ENCODE data around the gene CFAP61. TPM values are rescaled to one million over a fixed set of nuclear protein-coding genes. Genes with fewer than 3 reads are reported as not detected.

Gene CFAP61
- total RNA-seq, 1 donor from 2014 or later = 2.6 TPM

GRCh38 chr20:20274821-20275220 is 222.5 kb downstream of the CFAP61 start:
- no peaks in the 10 kb centered on the region for H3K36me3 Mint-ChIP-seq (ENCODE audit: insufficient read depth)
- H3K27me3 Mint-ChIP-seq = peaks cover 4% of the 10 kb centered on the region
- TF ChIP-seq CTCF (IDR thresholded peaks at IDR 0.05; ENCODE audit: unreplicated experiment) = no peak
- DNase-seq (ENCODE audit: low spot score, unreplicated experiment) = no peak
- H3K4me1 Mint-ChIP-seq (ENCODE audit: low read depth) = no peaks in the 10 kb centered on the region
- no peaks in the 10 kb centered on the region for H3K9me3 Mint-ChIP-seq (ENCODE audit: low read depth)
- H3K27ac Mint-ChIP-seq = no peak overlapping the region
- no peak overlapping the region for H3K4me3 Mint-ChIP-seq (ENCODE audit: low read depth)

GRCh38 chr20:20275636-20276035 is 223.3 kb downstream of the CFAP61 start:
- TF ChIP-seq CTCF (IDR thresholded peaks at IDR 0.05; ENCODE audit: unreplicated experiment) = no peak
- DNase-seq (ENCODE audit: low spot score, unreplicated experiment) = no peak
- H3K9me3 Mint-ChIP-seq (ENCODE audit: low read depth) = no peaks in the 10 kb centered on the region
- H3K36me3 Mint-ChIP-seq (ENCODE audit: insufficient read depth) = no peaks in the 10 kb centered on the region
- no peak overlapping the region for H3K27ac Mint-ChIP-seq
- no peak overlapping the region for H3K4me3 Mint-ChIP-seq (ENCODE audit: low read depth)
- H3K4me1 Mint-ChIP-seq (ENCODE audit: low read depth) = no peaks in the 10 kb centered on the region
- H3K27me3 Mint-ChIP-seq = peaks cover 4% of the 10 kb centered on the region

GRCh38 chr20:20276811-20277530 is 224.6 kb downstream of the CFAP61 start:
- Mint-ChIP-seq H3K27ac (no peak overlapping the region), H3K4me1 (ENCODE audit: low read depth) (peaks cover 1% of the 10 kb centered on the region), H3K27me3 (no peaks in the 10 kb centered on the region), H3K4me3 (ENCODE audit: low read depth) (no peak overlapping the region), H3K36me3 (ENCODE audit: insufficient read depth) (no peaks in the 10 kb centered on the region), H3K9me3 (ENCODE audit: low read depth) (no peaks in the 10 kb centered on the region)
- DNase-seq (ENCODE audit: low spot score, unreplicated experiment) = no peak
- TF ChIP-seq CTCF (IDR thresholded peaks at IDR 0.05; ENCODE audit: unreplicated experiment) = no peak

- no peak for DNase-seq (ENCODE audit: low spot score, unreplicated experiment)
- H3K27me3 Mint-ChIP-seq = no peaks in the 10 kb centered on the region
- H3K4me3 Mint-ChIP-seq (ENCODE audit: low read depth) = no peak overlapping the region
- H3K4me1 Mint-ChIP-seq (ENCODE audit: low read depth) = peaks cover 4% of the 10 kb centered on the region
- no peaks in the 10 kb centered on the region for H3K36me3 Mint-ChIP-seq (ENCODE audit: insufficient read depth)
- no peak for TF ChIP-seq CTCF (IDR thresholded peaks at IDR 0.05; ENCODE audit: unreplicated experiment)
- no peak overlapping the region for H3K27ac Mint-ChIP-seq
- no peaks in the 10 kb centered on the region for H3K9me3 Mint-ChIP-seq (ENCODE audit: low read depth)
Observed at GRCh38 chr20:20277894-20278335, 225.6 kb downstream of the CFAP61 start.

- Mint-ChIP-seq H3K9me3 (ENCODE audit: low read depth) (peaks cover 3% of the 10 kb centered on the region), H3K27me3 (peaks cover 6% of the 10 kb centered on the region), H3K4me1 (ENCODE audit: low read depth) (peaks cover 4% of the 10 kb centered on the region), H3K36me3 (ENCODE audit: insufficient read depth) (no peaks in the 10 kb centered on the region), H3K4me3 (ENCODE audit: low read depth) (no peak overlapping the region), H3K27ac (no peak overlapping the region)
- no peak for TF ChIP-seq CTCF (IDR thresholded peaks at IDR 0.05; ENCODE audit: unreplicated experiment)
- no peak for DNase-seq (ENCODE audit: low spot score, unreplicated experiment)
Observed at GRCh38 chr20:20286061-20286460, 233.7 kb downstream of the CFAP61 start.

All from progenitor cell of endocrine pancreas (in vitro differentiated cells).